Measurements from ENCODE around the gene TNFSF10. TPM values are rescaled to one million over a fixed set of nuclear protein-coding genes. Genes with fewer than 3 reads are reported as not detected.

Gene TNFSF10
- total RNA-seq, 1 experiment from 2014 or later: 0.22 TPM

DNA sequence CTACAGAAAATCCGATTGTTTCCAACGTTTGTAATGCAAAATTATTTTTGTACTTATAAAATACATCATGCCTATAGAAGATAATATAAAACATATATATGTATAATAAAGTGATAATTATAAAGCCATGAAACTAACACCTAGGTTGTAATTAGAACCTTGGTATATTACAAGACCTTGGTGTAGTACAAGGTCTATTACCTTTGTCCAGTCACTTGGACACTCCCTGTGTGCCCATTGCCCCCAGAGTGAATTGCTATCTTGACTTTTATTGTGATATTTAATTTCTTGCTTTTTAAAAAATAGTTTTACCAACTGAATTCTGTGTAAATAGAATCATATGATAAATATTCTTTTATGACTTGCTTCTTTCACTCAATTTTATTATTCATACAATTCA lies 20.7 kb upstream of the TNFSF10 start:
- DNase-seq (ENCODE audit: low spot score) (no peak), ATAC-seq (no peak)
- CTCF ChIA-PET: no interaction called here
- Mint-ChIP-seq H3K4me3 (no peak overlapping the region), H3K27ac (no peak overlapping the region), H3K36me3 (no peaks in the 10 kb centered on the region), H3K27me3 (ENCODE audit: low read depth) (no peaks in the 10 kb centered on the region), H3K9me3 (peaks cover 1% of the 10 kb centered on the region; the same call in 1 of the 2 replicates), H3K4me1 (peaks cover 7% of the 10 kb centered on the region)
- TF ChIP-seq FOXK1 (CRISPR knock-in tag; IDR thresholded peaks at IDR 0.05): no peak
- TF ChIP-seq, protein P1, sequence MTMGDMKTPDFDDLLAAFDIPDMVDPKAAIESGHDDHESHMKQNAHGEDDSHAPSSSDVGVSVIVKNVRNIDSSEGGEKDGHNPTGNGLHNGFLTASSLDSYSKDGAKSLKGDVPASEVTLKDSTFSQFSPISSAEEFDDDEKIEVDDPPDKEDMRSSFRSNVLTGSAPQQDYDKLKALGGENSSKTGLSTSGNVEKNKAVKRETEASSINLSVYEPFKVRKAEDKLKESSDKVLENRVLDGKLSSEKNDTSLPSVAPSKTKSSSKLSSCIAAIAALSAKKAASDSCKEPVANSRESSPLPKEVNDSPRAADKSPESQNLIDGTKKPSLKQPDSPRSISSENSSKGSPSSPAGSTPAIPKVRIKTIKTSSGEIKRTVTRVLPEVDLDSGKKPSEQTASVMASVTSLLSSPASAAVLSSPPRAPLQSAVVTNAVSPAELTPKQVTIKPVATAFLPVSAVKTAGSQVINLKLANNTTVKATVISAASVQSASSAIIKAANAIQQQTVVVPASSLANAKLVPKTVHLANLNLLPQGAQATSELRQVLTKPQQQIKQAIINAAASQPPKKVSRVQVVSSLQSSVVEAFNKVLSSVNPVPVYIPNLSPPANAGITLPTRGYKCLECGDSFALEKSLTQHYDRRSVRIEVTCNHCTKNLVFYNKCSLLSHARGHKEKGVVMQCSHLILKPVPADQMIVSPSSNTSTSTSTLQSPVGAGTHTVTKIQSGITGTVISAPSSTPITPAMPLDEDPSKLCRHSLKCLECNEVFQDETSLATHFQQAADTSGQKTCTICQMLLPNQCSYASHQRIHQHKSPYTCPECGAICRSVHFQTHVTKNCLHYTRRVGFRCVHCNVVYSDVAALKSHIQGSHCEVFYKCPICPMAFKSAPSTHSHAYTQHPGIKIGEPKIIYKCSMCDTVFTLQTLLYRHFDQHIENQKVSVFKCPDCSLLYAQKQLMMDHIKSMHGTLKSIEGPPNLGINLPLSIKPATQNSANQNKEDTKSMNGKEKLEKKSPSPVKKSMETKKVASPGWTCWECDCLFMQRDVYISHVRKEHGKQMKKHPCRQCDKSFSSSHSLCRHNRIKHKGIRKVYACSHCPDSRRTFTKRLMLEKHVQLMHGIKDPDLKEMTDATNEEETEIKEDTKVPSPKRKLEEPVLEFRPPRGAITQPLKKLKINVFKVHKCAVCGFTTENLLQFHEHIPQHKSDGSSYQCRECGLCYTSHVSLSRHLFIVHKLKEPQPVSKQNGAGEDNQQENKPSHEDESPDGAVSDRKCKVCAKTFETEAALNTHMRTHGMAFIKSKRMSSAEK (CRISPR knock-in tag; IDR thresholded peaks at IDR 0.05; ENCODE audit: borderline replicate concordance): no peak
- no peak for TF ChIP-seq JAZF1 (CRISPR knock-in tag; IDR thresholded peaks at IDR 0.05)
- TF ChIP-seq NR3C1 (CRISPR knock-in tag; conservative IDR thresholded peaks at IDR 0.05; ENCODE audit: low read depth): no peak
- no peak for TF ChIP-seq OVOL2 (CRISPR knock-in tag; IDR thresholded peaks at IDR 0.05; ENCODE audit: borderline replicate concordance)
- no peak for TF ChIP-seq RELA (CRISPR knock-in tag; IDR thresholded peaks at IDR 0.05; ENCODE audit: borderline replicate concordance)
- TF ChIP-seq, protein P2, sequence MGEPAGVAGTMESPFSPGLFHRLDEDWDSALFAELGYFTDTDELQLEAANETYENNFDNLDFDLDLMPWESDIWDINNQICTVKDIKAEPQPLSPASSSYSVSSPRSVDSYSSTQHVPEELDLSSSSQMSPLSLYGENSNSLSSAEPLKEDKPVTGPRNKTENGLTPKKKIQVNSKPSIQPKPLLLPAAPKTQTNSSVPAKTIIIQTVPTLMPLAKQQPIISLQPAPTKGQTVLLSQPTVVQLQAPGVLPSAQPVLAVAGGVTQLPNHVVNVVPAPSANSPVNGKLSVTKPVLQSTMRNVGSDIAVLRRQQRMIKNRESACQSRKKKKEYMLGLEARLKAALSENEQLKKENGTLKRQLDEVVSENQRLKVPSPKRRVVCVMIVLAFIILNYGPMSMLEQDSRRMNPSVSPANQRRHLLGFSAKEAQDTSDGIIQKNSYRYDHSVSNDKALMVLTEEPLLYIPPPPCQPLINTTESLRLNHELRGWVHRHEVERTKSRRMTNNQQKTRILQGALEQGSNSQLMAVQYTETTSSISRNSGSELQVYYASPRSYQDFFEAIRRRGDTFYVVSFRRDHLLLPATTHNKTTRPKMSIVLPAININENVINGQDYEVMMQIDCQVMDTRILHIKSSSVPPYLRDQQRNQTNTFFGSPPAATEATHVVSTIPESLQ (CRISPR knock-in tag; IDR thresholded peaks at IDR 0.05): no peak
- no peak for TF ChIP-seq CREM (CRISPR knock-in tag; IDR thresholded peaks at IDR 0.05)
- TF ChIP-seq NFATC4 (CRISPR knock-in tag; IDR thresholded peaks at IDR 0.05): no peak
- TF ChIP-seq IRF2 (CRISPR knock-in tag; IDR thresholded peaks at IDR 0.05; ENCODE audit: borderline replicate concordance, low read depth): no peak
- TF ChIP-seq, protein P3, sequence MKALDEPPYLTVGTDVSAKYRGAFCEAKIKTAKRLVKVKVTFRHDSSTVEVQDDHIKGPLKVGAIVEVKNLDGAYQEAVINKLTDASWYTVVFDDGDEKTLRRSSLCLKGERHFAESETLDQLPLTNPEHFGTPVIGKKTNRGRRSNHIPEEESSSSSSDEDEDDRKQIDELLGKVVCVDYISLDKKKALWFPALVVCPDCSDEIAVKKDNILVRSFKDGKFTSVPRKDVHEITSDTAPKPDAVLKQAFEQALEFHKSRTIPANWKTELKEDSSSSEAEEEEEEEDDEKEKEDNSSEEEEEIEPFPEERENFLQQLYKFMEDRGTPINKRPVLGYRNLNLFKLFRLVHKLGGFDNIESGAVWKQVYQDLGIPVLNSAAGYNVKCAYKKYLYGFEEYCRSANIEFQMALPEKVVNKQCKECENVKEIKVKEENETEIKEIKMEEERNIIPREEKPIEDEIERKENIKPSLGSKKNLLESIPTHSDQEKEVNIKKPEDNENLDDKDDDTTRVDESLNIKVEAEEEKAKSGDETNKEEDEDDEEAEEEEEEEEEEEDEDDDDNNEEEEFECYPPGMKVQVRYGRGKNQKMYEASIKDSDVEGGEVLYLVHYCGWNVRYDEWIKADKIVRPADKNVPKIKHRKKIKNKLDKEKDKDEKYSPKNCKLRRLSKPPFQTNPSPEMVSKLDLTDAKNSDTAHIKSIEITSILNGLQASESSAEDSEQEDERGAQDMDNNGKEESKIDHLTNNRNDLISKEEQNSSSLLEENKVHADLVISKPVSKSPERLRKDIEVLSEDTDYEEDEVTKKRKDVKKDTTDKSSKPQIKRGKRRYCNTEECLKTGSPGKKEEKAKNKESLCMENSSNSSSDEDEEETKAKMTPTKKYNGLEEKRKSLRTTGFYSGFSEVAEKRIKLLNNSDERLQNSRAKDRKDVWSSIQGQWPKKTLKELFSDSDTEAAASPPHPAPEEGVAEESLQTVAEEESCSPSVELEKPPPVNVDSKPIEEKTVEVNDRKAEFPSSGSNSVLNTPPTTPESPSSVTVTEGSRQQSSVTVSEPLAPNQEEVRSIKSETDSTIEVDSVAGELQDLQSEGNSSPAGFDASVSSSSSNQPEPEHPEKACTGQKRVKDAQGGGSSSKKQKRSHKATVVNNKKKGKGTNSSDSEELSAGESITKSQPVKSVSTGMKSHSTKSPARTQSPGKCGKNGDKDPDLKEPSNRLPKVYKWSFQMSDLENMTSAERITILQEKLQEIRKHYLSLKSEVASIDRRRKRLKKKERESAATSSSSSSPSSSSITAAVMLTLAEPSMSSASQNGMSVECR (CRISPR knock-in tag; IDR thresholded peaks at IDR 0.05; ENCODE audit: borderline replicate concordance): no peak
- TF ChIP-seq, protein P4, sequence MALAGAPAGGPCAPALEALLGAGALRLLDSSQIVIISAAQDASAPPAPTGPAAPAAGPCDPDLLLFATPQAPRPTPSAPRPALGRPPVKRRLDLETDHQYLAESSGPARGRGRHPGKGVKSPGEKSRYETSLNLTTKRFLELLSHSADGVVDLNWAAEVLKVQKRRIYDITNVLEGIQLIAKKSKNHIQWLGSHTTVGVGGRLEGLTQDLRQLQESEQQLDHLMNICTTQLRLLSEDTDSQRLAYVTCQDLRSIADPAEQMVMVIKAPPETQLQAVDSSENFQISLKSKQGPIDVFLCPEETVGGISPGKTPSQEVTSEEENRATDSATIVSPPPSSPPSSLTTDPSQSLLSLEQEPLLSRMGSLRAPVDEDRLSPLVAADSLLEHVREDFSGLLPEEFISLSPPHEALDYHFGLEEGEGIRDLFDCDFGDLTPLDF (CRISPR knock-in tag; IDR thresholded peaks at IDR 0.05): no peak
- no peak for TF ChIP-seq ZNF219 (CRISPR knock-in tag; IDR thresholded peaks at IDR 0.05; ENCODE audit: borderline replicate concordance)
- TF ChIP-seq, protein P5, sequence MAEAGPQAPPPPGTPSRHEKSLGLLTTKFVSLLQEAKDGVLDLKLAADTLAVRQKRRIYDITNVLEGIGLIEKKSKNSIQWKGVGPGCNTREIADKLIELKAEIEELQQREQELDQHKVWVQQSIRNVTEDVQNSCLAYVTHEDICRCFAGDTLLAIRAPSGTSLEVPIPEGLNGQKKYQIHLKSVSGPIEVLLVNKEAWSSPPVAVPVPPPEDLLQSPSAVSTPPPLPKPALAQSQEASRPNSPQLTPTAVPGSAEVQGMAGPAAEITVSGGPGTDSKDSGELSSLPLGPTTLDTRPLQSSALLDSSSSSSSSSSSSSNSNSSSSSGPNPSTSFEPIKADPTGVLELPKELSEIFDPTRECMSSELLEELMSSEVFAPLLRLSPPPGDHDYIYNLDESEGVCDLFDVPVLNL (CRISPR knock-in tag; IDR thresholded peaks at IDR 0.05; ENCODE audit: borderline replicate concordance, low read depth): no peak
- no peak for TF ChIP-seq TCF7 (CRISPR knock-in tag; IDR thresholded peaks at IDR 0.05; ENCODE audit: low read depth)
- POLR2A ChIA-PET: no interaction called here

Measured in WTC11 (cell line).